C4-2B (cell line): Measurements from ENCODE around the gene CATSPERD.

ENCODE experiments used
- ZFX ChIP-seq: fragments of 450-650 bp; IDR thresholded peaks from 2 replicates; pipeline ENCODE4 v1.6.1; 2017
- TF ChIP-seq, protein P1 (sequence below): fragments of 450-650 bp; conservative IDR thresholded peaks from 2 replicates; pipeline ENCODE4 v1.5.1; 2017; ENCODE audit warnings: mild to moderate bottlenecking

DNA sequence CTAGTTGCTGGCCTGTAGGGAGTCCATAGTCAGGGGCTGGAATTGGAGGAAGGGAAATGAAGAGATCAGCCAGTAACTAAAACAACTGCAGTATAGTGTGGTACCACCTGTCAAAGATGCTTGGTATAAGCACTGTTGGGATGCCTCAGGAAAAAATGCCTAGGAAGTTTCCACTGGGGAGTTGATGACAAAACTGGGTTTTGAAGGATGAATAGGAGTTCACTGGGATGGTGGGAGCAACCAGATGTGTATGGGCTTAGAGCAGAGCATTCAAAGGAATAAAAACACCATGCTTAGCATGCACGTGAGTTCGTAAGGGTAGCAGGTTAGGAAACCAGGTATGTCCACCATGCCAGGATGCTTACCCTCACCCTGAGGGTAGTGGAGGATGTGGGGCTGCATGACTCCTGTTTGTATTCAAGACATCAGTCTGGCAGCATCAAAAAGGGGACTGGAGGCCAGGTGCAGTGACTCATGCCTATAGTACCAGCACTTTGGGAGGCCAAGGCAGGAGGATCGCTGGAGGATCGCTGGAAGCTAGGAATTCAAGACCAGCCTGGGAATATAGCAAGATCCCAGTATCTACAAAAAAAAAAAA lies 7.1 kb downstream of the CATSPERD start:
- TF ChIP-seq, protein P1, sequence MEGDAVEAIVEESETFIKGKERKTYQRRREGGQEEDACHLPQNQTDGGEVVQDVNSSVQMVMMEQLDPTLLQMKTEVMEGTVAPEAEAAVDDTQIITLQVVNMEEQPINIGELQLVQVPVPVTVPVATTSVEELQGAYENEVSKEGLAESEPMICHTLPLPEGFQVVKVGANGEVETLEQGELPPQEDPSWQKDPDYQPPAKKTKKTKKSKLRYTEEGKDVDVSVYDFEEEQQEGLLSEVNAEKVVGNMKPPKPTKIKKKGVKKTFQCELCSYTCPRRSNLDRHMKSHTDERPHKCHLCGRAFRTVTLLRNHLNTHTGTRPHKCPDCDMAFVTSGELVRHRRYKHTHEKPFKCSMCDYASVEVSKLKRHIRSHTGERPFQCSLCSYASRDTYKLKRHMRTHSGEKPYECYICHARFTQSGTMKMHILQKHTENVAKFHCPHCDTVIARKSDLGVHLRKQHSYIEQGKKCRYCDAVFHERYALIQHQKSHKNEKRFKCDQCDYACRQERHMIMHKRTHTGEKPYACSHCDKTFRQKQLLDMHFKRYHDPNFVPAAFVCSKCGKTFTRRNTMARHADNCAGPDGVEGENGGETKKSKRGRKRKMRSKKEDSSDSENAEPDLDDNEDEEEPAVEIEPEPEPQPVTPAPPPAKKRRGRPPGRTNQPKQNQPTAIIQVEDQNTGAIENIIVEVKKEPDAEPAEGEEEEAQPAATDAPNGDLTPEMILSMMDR: no peak
- TF ChIP-seq ZFX: no peak
